Lower leg skin (tissue), 3 donors: ENCODE results near the gene OTUD3.
"Not testable (repeated sequence)": the region's sequence is repeated elsewhere in the genome, so short reads cannot be mapped to it uniquely, and the experiment has no call there.

Experiments
- CTCF ChIP-seq, 3 donors: fragments of 450-650 bp; IDR thresholded peaks; one replicate each; pipeline ENCODE4 v1.5.1; 2016; ENCODE audit warnings: antibody characterized with exemption in 3 of 3, mild to moderate bottlenecking in 3 of 3, moderate library complexity in 2 of 3
- POLR2A ChIP-seq, 2 donors: fragments of 450-650 bp; IDR thresholded peaks; one replicate each; pipeline ENCODE4 v1.6.1; 2016 to 2017; ENCODE audit warnings: antibody characterized with exemption in 2 of 2, mild to moderate bottlenecking in 1 of 2, moderate library complexity in 1 of 2

GRCh38 chr1:19849307-19849706, 32.9 kb upstream of the OTUD3 start:
- TF ChIP-seq CTCF, POLR2A (IDR thresholded peaks at IDR 0.05): not testable (repeated sequence)
